HUES64 (cell line): ENCODE results near the gene NME7.
A peak's percentile ranks its signal among the peaks of the same experiment; 100 is the strongest.

Experiments used
- H3K27ac ChIP-seq: 2 replicates; pipeline ENCODE4 v1.7.0; 2013; ENCODE audit warnings: low read depth, low read length, inconsistent platforms
- H3K27me3 ChIP-seq: 2 replicates; pipeline ENCODE4 v1.6.1; 2013; ENCODE audit warnings: mild to moderate bottlenecking, low read length; ENCODE audit not compliant: insufficient read depth
- H3K36me3 ChIP-seq: 2 replicates; pipeline ENCODE4 v1.6.1; 2013; ENCODE audit warnings: mild to moderate bottlenecking, low read length; ENCODE audit not compliant: insufficient read depth
- H3K4me1 ChIP-seq: 2 replicates; pipeline ENCODE4 v1.6.1; 2013; ENCODE audit warnings: mild to moderate bottlenecking, low read length, moderate library complexity; ENCODE audit not compliant: insufficient read depth
- H3K4me3 ChIP-seq: 2 replicates; pipeline ENCODE4 v1.5.1; 2013; ENCODE audit warnings: mild to moderate bottlenecking, low read length, moderate library complexity
- H3K9ac ChIP-seq: 2 replicates; pipeline ENCODE4 v1.6.1; 2013; ENCODE audit warnings: mild to moderate bottlenecking, low read depth, low read length
- H3K9me3 ChIP-seq: 2 replicates; pipeline ENCODE4 v1.6.1; 2013; ENCODE audit warnings: low read depth, low read length; ENCODE audit not compliant: insufficient read depth
- WGBS: fragments of 150-250, 120-280 bp; methylation state at CpG from one replicate; pipeline ENCODE4 v1.1.7; 2013; ENCODE audit warnings: missing lambda C conversion rate; 5-methylcytosine and 5-hydroxymethylcytosine counted together

The NME7 gene

GRCh38 chr1:169112241-169112640 lies 255.4 kb downstream of the NME7 start:
- WGBS, result 90% methylated on average over 6 of the region's 6 CpGs
- H3K36me3 ChIP-seq, result peaks cover 45% of the 10 kb centered on the region
- no peak overlapping the region for H3K4me3 ChIP-seq
- H3K9me3 ChIP-seq, result no peaks in the 10 kb centered on the region
- peak overlapping the region; percentile 12; the same call in 1 of the 2 replicates for H3K27ac ChIP-seq
- no peaks in the 10 kb centered on the region for H3K27me3 ChIP-seq
- H3K4me1 ChIP-seq, result peaks cover 42% of the 10 kb centered on the region
- no peak overlapping the region for H3K9ac ChIP-seq

GRCh38 chr1:169111472-169111871 lies 256.1 kb downstream of the NME7 start:
- H3K4me3 ChIP-seq, result no peak overlapping the region
- H3K4me1 ChIP-seq, result peaks cover 42% of the 10 kb centered on the region
- no peak overlapping the region for H3K27ac ChIP-seq
- 87% methylated on average over 6 of the region's 6 CpGs for WGBS
- no peaks in the 10 kb centered on the region for H3K9me3 ChIP-seq
- H3K36me3 ChIP-seq, result peaks cover 39% of the 10 kb centered on the region
- no peaks in the 10 kb centered on the region for H3K27me3 ChIP-seq
- H3K9ac ChIP-seq, result no peak overlapping the region

GRCh38 chr1:169110689-169111447 lies 256.7 kb downstream of the NME7 start:
- Histone ChIP-seq H3K9ac (no peak overlapping the region), H3K36me3 (peaks cover 36% of the 10 kb centered on the region), H3K27me3 (no peaks in the 10 kb centered on the region), H3K9me3 (no peaks in the 10 kb centered on the region), H3K4me1 (peaks cover 42% of the 10 kb centered on the region), H3K27ac (no peak overlapping the region), H3K4me3 (no peak overlapping the region)
- WGBS, result 94% methylated on average over 7 of the region's 7 CpGs

DNA sequence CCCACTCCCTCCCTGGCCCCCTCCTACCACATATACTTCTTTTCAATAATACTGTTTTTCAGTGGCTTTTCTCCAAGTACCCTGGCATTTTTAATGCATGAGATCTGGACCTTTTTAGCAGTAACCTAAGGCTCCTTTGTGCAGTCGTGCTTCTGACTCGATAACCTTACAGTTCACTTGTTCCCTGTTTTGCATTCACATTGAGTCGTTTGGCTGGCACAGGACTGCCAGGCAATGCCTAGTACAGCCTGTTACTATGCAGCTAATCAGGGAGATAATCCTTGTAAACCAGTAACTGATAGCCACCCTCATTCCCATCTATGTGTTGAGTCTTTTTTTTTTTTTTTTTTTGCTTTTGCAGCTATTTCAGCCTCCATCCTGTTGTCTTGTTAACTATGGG lies 257.4 kb downstream of the NME7 start:
- no peak overlapping the region for H3K27ac ChIP-seq
- WGBS, result 49% methylated on average over 3 of the region's 3 CpGs
- peak overlapping the region; percentile 12; the same call in 1 of the 2 replicates for H3K9ac ChIP-seq

DNA sequence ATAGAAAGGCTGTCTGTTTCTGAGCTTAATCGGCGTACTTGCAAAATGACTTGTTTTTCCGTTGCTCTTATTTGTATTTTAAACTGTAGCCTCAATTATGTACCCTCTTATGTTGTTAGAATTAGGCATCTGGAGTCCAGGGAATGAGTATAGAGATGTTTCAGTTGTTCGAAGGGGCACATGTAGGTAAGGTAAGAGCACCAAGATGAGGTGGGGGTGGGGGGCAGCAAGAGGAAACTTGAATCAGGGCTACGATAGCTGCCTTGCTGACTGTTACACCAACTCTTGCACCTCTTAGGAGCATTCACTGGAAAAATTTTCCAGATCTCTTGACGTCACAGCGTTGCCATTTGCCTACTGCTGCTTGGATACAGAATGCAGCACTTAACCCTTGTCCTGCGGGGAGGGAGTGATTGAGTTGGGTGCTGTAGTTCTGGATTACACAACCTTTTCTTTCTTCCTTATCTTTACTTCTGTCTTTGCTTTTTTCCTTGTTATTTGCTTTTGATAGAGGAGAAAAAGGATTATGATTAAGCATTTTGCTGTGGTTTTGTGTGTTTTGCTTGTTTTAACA lies 257.9 kb downstream of the NME7 start:
- peak overlapping the region; percentile 55; the same call in 1 of the 2 replicates for H3K27ac ChIP-seq

More for the DNA sequence above, 257.4 kb downstream of the NME7 start:
- H3K9me3 ChIP-seq, result no peaks in the 10 kb centered on the region
- peak overlapping the region; percentile 90; the same call in 1 of the 2 replicates for H3K4me3 ChIP-seq
- H3K36me3 ChIP-seq, result peaks cover 36% of the 10 kb centered on the region
- no peaks in the 10 kb centered on the region for H3K27me3 ChIP-seq
- H3K4me1 ChIP-seq, result peaks cover 43% of the 10 kb centered on the region

GRCh38 chr1:169108863-169109560 lies 258.6 kb downstream of the NME7 start:
- H3K4me3 ChIP-seq, result peak overlapping the region; percentile 90
- H3K27me3 ChIP-seq, result peaks cover 7% of the 10 kb centered on the region; the same call in 1 of the 2 replicates
- H3K9me3 ChIP-seq, result no peaks in the 10 kb centered on the region
- peaks cover 29% of the 10 kb centered on the region for H3K36me3 ChIP-seq
- 78% methylated on average over 9 of the region's 10 CpGs for WGBS
- peaks cover 44% of the 10 kb centered on the region for H3K4me1 ChIP-seq
- peak overlapping the region; percentile 55 for H3K27ac ChIP-seq
- H3K9ac ChIP-seq, result peak overlapping the region; percentile 30

More for the DNA sequence above, 257.9 kb downstream of the NME7 start:
- peak overlapping the region; percentile 90 for H3K4me3 ChIP-seq
- H3K9me3 ChIP-seq, result no peaks in the 10 kb centered on the region
- H3K9ac ChIP-seq, result peak overlapping the region; percentile 29; the same call in 1 of the 2 replicates
- peaks cover 5% of the 10 kb centered on the region; the same call in 1 of the 2 replicates for H3K27me3 ChIP-seq
- WGBS, result 59% methylated on average over 7 of the region's 8 CpGs
- peaks cover 47% of the 10 kb centered on the region for H3K4me1 ChIP-seq
- peaks cover 35% of the 10 kb centered on the region for H3K36me3 ChIP-seq

GRCh38 chr1:169108223-169108622 lies 259.4 kb downstream of the NME7 start:
- Histone ChIP-seq H3K4me3 (peak overlapping the region; percentile 90), H3K27me3 (peaks cover 12% of the 10 kb centered on the region; the same call in 1 of the 2 replicates), H3K36me3 (peaks cover 21% of the 10 kb centered on the region), H3K4me1 (peaks cover 40% of the 10 kb centered on the region), H3K9ac (peak overlapping the region; percentile 91; the same call in 1 of the 2 replicates), H3K9me3 (no peaks in the 10 kb centered on the region), H3K27ac (no peak overlapping the region)
- WGBS, result 73% methylated on average over 2 of the region's 2 CpGs

- peak overlapping the region; percentile 91 for H3K9ac ChIP-seq
- H3K9me3 ChIP-seq, result no peaks in the 10 kb centered on the region
- peaks cover 44% of the 10 kb centered on the region for H3K4me1 ChIP-seq
- no peak overlapping the region for H3K27ac ChIP-seq
- peaks cover 18% of the 10 kb centered on the region for H3K36me3 ChIP-seq
- peaks cover 12% of the 10 kb centered on the region; the same call in 1 of the 2 replicates for H3K27me3 ChIP-seq
- WGBS, result 35% methylated on average over 7 of the region's 9 CpGs
- H3K4me3 ChIP-seq, result peak overlapping the region; percentile 90
These were observed 259.9 kb downstream of the NME7 start for GRCh38 chr1:169107603-169108208.

DNA sequence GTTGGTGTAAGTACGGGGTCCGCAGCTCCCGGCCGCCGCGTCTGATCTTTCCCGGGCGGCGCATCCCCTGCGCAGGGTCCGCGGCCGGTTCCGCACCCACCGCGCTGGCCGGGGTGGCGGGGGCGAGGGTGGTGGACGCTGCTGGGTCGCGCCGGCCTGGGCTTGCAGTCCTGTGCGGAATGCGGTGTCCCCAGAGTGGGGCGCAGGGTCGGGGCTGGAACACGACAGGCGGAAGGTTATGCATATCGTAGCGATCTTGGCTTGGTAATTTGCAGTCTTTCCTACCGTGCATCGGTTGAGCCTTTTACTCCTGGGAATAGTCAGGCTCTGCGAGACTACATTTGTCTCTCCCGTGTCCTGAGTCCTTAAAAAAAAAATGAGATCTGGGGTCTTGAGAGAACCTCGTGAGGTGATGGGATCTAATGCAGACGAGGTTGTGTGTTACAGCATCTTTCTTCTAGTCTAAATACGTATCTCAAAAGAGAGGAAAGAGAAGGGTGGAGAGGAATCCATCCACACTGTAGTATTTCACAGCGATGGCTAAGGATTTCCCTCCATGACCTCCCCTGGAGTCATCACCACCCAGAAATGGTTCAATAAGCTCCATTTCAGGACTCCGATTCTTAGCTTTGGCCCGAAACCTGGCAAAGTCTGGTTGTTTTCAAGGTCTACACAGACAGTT lies 260.5 kb downstream of the NME7 start:
- H3K27me3 ChIP-seq, result peaks cover 12% of the 10 kb centered on the region; the same call in 1 of the 2 replicates
- H3K36me3 ChIP-seq, result peaks cover 11% of the 10 kb centered on the region
- peak overlapping the region; percentile 90 for H3K4me3 ChIP-seq
- peak overlapping the region; percentile 81 for H3K27ac ChIP-seq
- H3K9ac ChIP-seq, result peak overlapping the region; percentile 91
- H3K4me1 ChIP-seq, result peaks cover 44% of the 10 kb centered on the region
- H3K9me3 ChIP-seq, result no peaks in the 10 kb centered on the region
- 2% methylated on average over 39 of the region's 41 CpGs for WGBS
